ENCODE data around the gene ADD1.
"Not testable (repeated sequence)": the region's sequence is repeated elsewhere in the genome, so short reads cannot be mapped to it uniquely, and the experiment has no call there.

Gene ADD1

GRCh38 chr4:2886161-2886560, 42.5 kb downstream of the ADD1 start:
- DNase-seq (ENCODE audit: low read depth in 2 of 2): no peak

- no peak for DNase-seq (ENCODE audit: low read depth in 2 of 2)
Measured at GRCh38 chr4:2886622-2887021, 43.0 kb downstream of the ADD1 start.

GRCh38 chr4:2887343-2887742, 43.7 kb downstream of the ADD1 start:
- no peak for DNase-seq (ENCODE audit: low read depth in 2 of 2)

- DNase-seq (ENCODE audit: low read depth in 2 of 2): no peak
Measured at GRCh38 chr4:2888886-2889285, 45.2 kb downstream of the ADD1 start.

- DNase-seq (ENCODE audit: low read depth in 2 of 2): no peak
Measured at GRCh38 chr4:2891294-2891693, 47.6 kb downstream of the ADD1 start.

GRCh38 chr4:2893772-2894171, 50.1 kb downstream of the ADD1 start:
- DNase-seq (ENCODE audit: low read depth in 2 of 2): no peak

GRCh38 chr4:2898001-2898400, 54.4 kb downstream of the ADD1 start:
- DNase-seq (ENCODE audit: low read depth in 2 of 2): no peak

- no peak for DNase-seq (ENCODE audit: low read depth in 2 of 2)
Measured at GRCh38 chr4:2900741-2901140, 57.1 kb downstream of the ADD1 start.

GRCh38 chr4:2901186-2901585, 57.5 kb downstream of the ADD1 start:
- DNase-seq (ENCODE audit: low read depth in 2 of 2): no peak

GRCh38 chr4:2902126-2902525, 58.5 kb downstream of the ADD1 start:
- DNase-seq (ENCODE audit: low read depth in 2 of 2): no peak

GRCh38 chr4:2905544-2905943, 61.9 kb downstream of the ADD1 start:
- DNase-seq (ENCODE audit: low read depth in 2 of 2): no peak

- no peak for DNase-seq (ENCODE audit: low read depth in 2 of 2)
Measured at GRCh38 chr4:2906218-2906617, 62.6 kb downstream of the ADD1 start.

- DNase-seq (ENCODE audit: low read depth in 2 of 2): no peak
Measured at GRCh38 chr4:2907226-2907625, 63.6 kb downstream of the ADD1 start.

GRCh38 chr4:2907706-2908293, 64.2 kb downstream of the ADD1 start:
- DNase-seq (ENCODE audit: low read depth in 2 of 2): no peak

GRCh38 chr4:2908686-2909085, 65.0 kb downstream of the ADD1 start:
- no peak for DNase-seq (ENCODE audit: low read depth in 2 of 2)

GRCh38 chr4:2909583-2909982, 65.9 kb downstream of the ADD1 start:
- no peak for DNase-seq (ENCODE audit: low read depth in 2 of 2)

GRCh38 chr4:2910409-2910808, 66.8 kb downstream of the ADD1 start:
- DNase-seq (ENCODE audit: low read depth in 2 of 2): no peak

GRCh38 chr4:2911868-2912267, 68.2 kb downstream of the ADD1 start:
- no peak for DNase-seq (ENCODE audit: low read depth in 2 of 2)

- no peak for DNase-seq (ENCODE audit: low read depth in 2 of 2)
Measured at GRCh38 chr4:2913168-2913567, 69.5 kb downstream of the ADD1 start.

GRCh38 chr4:2914256-2915126, 70.8 kb downstream of the ADD1 start:
- no peak for DNase-seq (ENCODE audit: low read depth in 2 of 2)

- DNase-seq (ENCODE audit: low read depth in 2 of 2): no peak
Measured at GRCh38 chr4:2915789-2916188, 72.1 kb downstream of the ADD1 start.

- not testable (repeated sequence) for DNase-seq (ENCODE audit: low read depth in 2 of 2)
Measured at GRCh38 chr4:2916696-2917095, 73.1 kb downstream of the ADD1 start.

- DNase-seq (ENCODE audit: low read depth in 2 of 2): not testable (repeated sequence)
Measured at GRCh38 chr4:2918300-2918699, 74.7 kb downstream of the ADD1 start.

Measured in stimulated activated CD4-positive, alpha-beta T cell treated with anti-CD3 and anti-CD28 coated beads, Interleukin-4, amount 100 ng/mL, for 48 hours (primary cell).